VCaP (cell line): Measurements from ENCODE around the gene TMEM116.
"Not testable (repeated sequence)": the region's sequence is repeated elsewhere in the genome, so short reads cannot be mapped to it uniquely, and the experiment has no call there.

Experiments used
- H3K27ac ChIP-seq: fragments of 450-650 bp; 2 replicates; pipeline ENCODE4 v1.5.1; 2017
- TF ChIP-seq, protein P1 (sequence below): fragments of 450-650 bp; conservative IDR thresholded peaks from 2 replicates; pipeline ENCODE4 v1.5.1; 2017; ENCODE audit warnings: mild to moderate bottlenecking, moderate library complexity

Gene TMEM116

GRCh38 chr12:112012775-112013600 is at the start of gene TMEM116, which contains the start of gene ERP29:
Gene TMEM116, minus strand, starts transcription at chr12:112013165. Its CDS starts 7,895 bp downstream, at chr12:112005270.
Gene ERP29, plus strand, starts transcription at chr12:112013426. Its CDS starts 40 bp downstream, at chr12:112013466.
- H3K27ac ChIP-seq = peak within 1 kb of the TSS; percentile 97
- TF ChIP-seq, protein P1, sequence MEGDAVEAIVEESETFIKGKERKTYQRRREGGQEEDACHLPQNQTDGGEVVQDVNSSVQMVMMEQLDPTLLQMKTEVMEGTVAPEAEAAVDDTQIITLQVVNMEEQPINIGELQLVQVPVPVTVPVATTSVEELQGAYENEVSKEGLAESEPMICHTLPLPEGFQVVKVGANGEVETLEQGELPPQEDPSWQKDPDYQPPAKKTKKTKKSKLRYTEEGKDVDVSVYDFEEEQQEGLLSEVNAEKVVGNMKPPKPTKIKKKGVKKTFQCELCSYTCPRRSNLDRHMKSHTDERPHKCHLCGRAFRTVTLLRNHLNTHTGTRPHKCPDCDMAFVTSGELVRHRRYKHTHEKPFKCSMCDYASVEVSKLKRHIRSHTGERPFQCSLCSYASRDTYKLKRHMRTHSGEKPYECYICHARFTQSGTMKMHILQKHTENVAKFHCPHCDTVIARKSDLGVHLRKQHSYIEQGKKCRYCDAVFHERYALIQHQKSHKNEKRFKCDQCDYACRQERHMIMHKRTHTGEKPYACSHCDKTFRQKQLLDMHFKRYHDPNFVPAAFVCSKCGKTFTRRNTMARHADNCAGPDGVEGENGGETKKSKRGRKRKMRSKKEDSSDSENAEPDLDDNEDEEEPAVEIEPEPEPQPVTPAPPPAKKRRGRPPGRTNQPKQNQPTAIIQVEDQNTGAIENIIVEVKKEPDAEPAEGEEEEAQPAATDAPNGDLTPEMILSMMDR = peak; percentile 64

DNA sequence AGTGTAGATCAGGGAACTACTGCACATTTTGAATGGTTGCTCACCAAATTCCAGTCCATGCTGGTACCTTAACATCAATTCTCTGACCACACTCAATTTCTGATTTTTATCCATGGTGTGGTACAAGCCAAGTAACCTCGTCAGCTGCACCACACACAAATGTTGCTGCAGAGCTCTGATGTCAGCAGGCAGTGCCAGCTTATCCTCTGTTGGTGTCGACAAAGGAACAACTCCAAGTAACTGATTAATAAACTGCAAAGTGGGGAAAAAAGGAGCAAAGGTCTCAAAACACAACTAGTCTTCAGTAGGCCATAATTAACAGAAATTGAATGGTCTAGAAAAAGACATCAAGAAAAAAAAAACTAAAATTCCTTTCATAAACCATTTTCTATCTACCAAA is 48.2 kb upstream of the TMEM116 start:
- no peak overlapping the region for H3K27ac ChIP-seq
- TF ChIP-seq, protein P1 = no peak

GRCh38 chr12:112049351-112049750 is 36.4 kb upstream of the TMEM116 start:
- TF ChIP-seq, protein P1 = no peak
- H3K27ac ChIP-seq = no peak overlapping the region

DNA sequence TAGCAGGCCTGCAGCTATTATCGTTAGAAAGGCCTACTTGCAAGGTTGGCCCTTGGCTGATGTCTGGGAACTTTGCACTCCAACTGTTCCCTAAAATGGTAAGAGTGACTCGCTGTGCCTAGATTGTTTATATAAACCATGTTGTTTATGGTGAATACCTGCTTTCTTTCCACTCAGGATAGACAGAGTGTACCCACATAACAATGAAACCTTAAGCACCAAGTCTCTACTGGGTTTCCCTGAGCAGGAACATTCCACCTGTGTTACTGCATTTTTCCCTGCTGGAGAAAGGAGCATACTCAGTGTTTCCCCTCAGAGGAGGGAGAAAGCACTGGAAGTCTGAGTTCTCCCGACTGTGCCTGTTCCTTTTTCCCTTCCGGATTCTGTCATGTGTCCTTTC is 33.0 kb upstream of the TMEM116 start:
- no peak overlapping the region for H3K27ac ChIP-seq
- TF ChIP-seq, protein P1 = no peak

DNA sequence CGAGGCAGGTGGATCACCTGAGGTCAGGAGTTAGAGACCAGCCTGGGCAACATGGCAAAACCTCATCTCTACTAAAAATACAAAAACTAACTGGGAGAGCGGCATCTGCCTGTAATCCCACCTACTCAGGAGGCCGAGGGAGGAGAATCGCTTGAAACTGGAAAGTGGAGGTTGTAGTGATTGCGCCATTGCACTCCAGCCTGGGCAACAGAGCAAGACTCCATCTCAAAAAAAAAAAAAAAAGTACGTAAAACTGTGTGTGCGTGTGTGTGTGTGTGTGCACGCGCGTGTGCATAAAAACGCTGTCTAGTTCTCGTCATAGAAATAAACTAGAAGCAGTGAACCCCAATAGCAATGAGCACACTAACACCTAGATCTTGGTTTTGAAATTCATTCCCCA is 23.6 kb upstream of the TMEM116 start:
- not testable (repeated sequence) for H3K27ac ChIP-seq

GRCh38 chr12:112035219-112035785 is 22.3 kb upstream of the TMEM116 start:
- TF ChIP-seq, protein P1 = no peak
- no peak overlapping the region for H3K27ac ChIP-seq

DNA sequence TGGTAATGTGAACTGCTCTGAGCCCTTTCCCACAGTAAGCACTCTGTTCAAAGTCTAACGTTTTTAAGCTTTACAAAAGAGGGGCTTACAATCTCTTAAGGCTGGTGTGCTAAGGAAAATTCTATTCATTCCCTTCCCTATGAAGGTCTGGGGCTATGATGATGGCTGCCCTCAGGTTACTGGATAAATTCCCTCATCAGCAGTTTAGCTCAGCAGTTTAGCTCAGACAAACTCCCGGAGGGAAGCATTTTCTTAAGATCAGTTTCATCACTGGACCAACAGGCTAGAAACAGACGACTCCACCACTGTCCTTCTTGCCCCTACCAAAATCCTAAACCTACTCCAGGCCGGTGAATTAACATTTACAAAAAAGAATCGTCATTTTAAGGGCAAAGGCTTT is 19.3 kb upstream of the TMEM116 start:
- H3K27ac ChIP-seq = no peak overlapping the region
- TF ChIP-seq, protein P1 = no peak

- TF ChIP-seq, protein P1 = no peak
- no peak overlapping the region for H3K27ac ChIP-seq
Observed at GRCh38 chr12:112031472-112031871, 18.5 kb upstream of the TMEM116 start.
